ENCODE data around the gene KRTAP5-2.

DNA sequence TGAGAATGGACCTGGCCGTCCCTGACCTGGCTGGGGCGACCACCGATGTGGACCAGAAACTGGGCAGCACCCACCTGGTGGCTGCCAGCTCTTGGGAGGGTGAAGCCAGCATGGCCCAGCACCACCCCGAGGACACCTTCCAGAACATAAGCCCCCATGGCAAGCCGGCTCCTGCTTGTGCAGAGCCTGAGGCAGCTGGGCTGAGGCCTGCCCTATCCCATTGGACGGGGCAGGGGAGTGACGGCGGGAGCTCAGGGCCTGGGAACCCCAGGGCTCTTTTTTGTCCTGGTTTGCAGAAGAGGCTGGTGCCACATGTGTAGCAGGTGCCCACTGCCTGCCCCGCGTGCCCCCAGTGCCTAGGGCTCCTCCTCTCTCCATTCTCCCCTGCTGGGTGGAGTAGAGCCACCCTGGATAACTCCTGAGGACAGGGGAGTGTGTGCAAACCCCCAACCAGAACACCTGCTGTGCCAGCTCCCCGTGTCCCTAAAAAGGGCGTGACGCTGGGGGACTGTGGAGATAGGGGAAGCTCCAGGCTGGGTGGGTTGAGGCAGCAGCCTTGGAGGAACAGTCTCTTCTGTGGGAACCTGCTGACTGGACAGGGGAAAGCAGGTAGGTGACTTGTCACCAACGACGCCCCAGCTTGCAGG is 38.0 kb downstream of the KRTAP5-2 start:
- TF ChIP-seq, protein P1, sequence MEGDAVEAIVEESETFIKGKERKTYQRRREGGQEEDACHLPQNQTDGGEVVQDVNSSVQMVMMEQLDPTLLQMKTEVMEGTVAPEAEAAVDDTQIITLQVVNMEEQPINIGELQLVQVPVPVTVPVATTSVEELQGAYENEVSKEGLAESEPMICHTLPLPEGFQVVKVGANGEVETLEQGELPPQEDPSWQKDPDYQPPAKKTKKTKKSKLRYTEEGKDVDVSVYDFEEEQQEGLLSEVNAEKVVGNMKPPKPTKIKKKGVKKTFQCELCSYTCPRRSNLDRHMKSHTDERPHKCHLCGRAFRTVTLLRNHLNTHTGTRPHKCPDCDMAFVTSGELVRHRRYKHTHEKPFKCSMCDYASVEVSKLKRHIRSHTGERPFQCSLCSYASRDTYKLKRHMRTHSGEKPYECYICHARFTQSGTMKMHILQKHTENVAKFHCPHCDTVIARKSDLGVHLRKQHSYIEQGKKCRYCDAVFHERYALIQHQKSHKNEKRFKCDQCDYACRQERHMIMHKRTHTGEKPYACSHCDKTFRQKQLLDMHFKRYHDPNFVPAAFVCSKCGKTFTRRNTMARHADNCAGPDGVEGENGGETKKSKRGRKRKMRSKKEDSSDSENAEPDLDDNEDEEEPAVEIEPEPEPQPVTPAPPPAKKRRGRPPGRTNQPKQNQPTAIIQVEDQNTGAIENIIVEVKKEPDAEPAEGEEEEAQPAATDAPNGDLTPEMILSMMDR (IDR thresholded peaks at IDR 0.05): no peak
- TF ChIP-seq POLR2A (IDR thresholded peaks at IDR 0.05): no peak
